Heart left ventricle (tissue), 16 donors: Measurements from ENCODE around the gene SVEP1. TPM values are rescaled to one million over a fixed set of nuclear protein-coding genes. Genes with fewer than 3 reads are reported as not detected.
"Not testable (repeated sequence)": the region's sequence is repeated elsewhere in the genome, so short reads cannot be mapped to it uniquely, and the experiment has no call there.

Experiments
- ATAC-seq, 4 donors: fragments of 200-7000 bp; cut with Tn5 transposase; one replicate each; pipeline ENCODE4 v1.9.1; 2020 to 2022; ENCODE audit warnings: moderate library complexity in 4 of 4, mild to moderate bottlenecking in 3 of 4, moderate number of reproducible peaks in 1 of 4
- DNase-seq, 5 donors: peaks; one replicate each; pipeline ENCODE4 v3.0.0-alpha.2; 2020
- H3K27ac ChIP-seq, 12 donors: fragments of 200-600 bp; sonication (generic) in 4 of 12; one replicate each; pipeline versions ENCODE4 v1.5.0 to v1.8.0; 2016 to 2022; ENCODE audit warnings: mild to moderate bottlenecking in 2 of 12
- H3K27me3 ChIP-seq, 9 donors: fragments of 200-600 bp; sonication (generic) in 2 of 9; one replicate each; pipeline versions ENCODE4 v1.5.1 to v1.8.0; 2016 to 2022; ENCODE audit warnings: mild to moderate bottlenecking in 3 of 9
- H3K36me3 ChIP-seq, 9 donors: fragments of 200-600 bp; sonication (generic) in 2 of 9; one replicate each; pipeline versions ENCODE4 v1.5.0 to v1.8.0; 2018 to 2022; ENCODE audit warnings: mild to moderate bottlenecking in 2 of 9
- H3K4me1 ChIP-seq, 12 donors: fragments of 200-600 bp; sonication (generic) in 4 of 12; one replicate each; pipeline versions ENCODE4 v1.5.0 to v1.8.0; 2016 to 2022; ENCODE audit warnings: mild to moderate bottlenecking in 3 of 12
- H3K4me3 ChIP-seq, 12 donors: fragments of 200-600 bp; sonication (generic) in 4 of 12; one replicate each; pipeline versions ENCODE4 v1.5.0 to v1.8.0; 2017 to 2022; ENCODE audit warnings: mild to moderate bottlenecking in 9 of 12, moderate library complexity in 4 of 12
- H3K9me3 ChIP-seq, 12 donors: fragments of 200-600 bp; sonication (generic) in 4 of 12; one replicate each; pipeline versions ENCODE4 v1.5.0 to v1.8.0; 2016 to 2022; ENCODE audit warnings: mild to moderate bottlenecking in 1 of 12
- CTCF ChIP-seq, 12 donors: fragments of 200-600 bp; sonication (generic) in 4 of 12; IDR thresholded peaks; one replicate each; pipeline versions ENCODE4 v1.5.0 to v1.8.0; 2018 to 2022; ENCODE audit warnings: antibody characterized with exemption in 12 of 12, mild to moderate bottlenecking in 5 of 12
- POLR2A ChIP-seq, 2 donors: fragments of 450-650 bp; IDR thresholded peaks; one replicate each; pipeline ENCODE4 v1.6.1; 2017; ENCODE audit warnings: antibody characterized with exemption in 2 of 2, mild to moderate bottlenecking in 2 of 2, moderate library complexity in 2 of 2
- WGBS, 4 donors: extraction: QIAGEN DNeasy Blood & Tissue Kit in 2 of 4; methylation state at CpG; one replicate each; pipeline versions ENCODE4 v1.1.5 to v1.1.7; 2013 to 2018; 5-methylcytosine and 5-hydroxymethylcytosine counted together
- intact Hi-C, 10 donors: fragments of 100-400 bp; cut with DNase I; formaldehyde crosslinking; loops; one replicate each; pipeline versions ENCODE4 v1.11.1 to v1.14.2; 2022
- polyA plus RNA-seq, 2 donors: library from polyadenylated mRNA; stranded (reverse); fragments of 200-250 nt; gene quantifications; one replicate each; pipeline ENCODE4 v1.2.3, GENCODE V29; 2013
- total RNA-seq, 9 donors: library from RNA; depleted of rRNA in 2 of 9; stranded (reverse); fragments of >200 nt in 2 of 9; fragmentation: NEBNext Ultra II Directional in 3 of 9; extraction: Animal tissue kit (Norgen Biotek cat#: 25700) in 3 of 9; gene quantifications; one replicate each; pipeline versions ENCODE4 v1.1.0 to v1.2.4, GENCODE V29; 2016 to 2023
- donor health status: ischemic (EF 13 %, LVEDD 7.1; RV severe dilation, severe dysfunction).
- donor health status: healthy with polysubstance abuse.
- donor health status: DM: no; HTN: yes; CAD: no.
- donor health status: DM: no; HTN: no; CAD: no.
- donor health status: ischemic (EF 25% LVEDD 6.9; RV normal size, moderate dysfunction).
- donor health status: ischemic (EF 25% LVEDD 5.7; RV mildly dilated, moderate dysfunction).
- donor health status: healthy.
- donor health status: DM: yes; HTN: yes; CAD: no.
- donor health status: ischemic (EF 35%, LVEDD 5.7; RV mildly dilated, moderate dysfunction).
- donor health status: nonischemic (EF 11% LVEDD 7.7; RV severe dilation, severe dysfunction).
- donor health status: DM: yes; HTN: yes; CAD: no.
- donor health status: PGD.
- donor health status: ischemic (EF 29% LVEDD 5.4; RV normal size, mild dysfunction).
- donor health status: nonischemic (EF 23%, LVEDD 6.1; RV moderate dilation, normal function).

Gene SVEP1
- total and polyA plus RNA-seq, 11 donors = 0.50 to 34.4 (median 7.5) TPM

- DNase-seq = no peak
- H3K27ac ChIP-seq = no peak overlapping the region
- peaks cover 0 to 43% (median 0%) of the 10 kb centered on the region in 9 donors for H3K36me3 ChIP-seq
- H3K4me3 ChIP-seq = no peak overlapping the region
- WGBS, 4 donors = 33 to 45% (median 41%) methylated on average over 6 of the region's 6 CpGs
- ATAC-seq = no peak
- TF ChIP-seq POLR2A (IDR thresholded peaks at IDR 0.05) (no peak), CTCF (IDR thresholded peaks at IDR 0.05) (no peak)
- peaks cover 0 to 21% (median 0%) of the 10 kb centered on the region in 9 donors for H3K27me3 ChIP-seq
- H3K4me1 ChIP-seq = no peaks in the 10 kb centered on the region
- H3K9me3 ChIP-seq = no peaks in the 10 kb centered on the region
- intact Hi-C loops = no loop called here
These were observed 208.0 kb downstream of the SVEP1 start for GRCh38 chr9:110371411-110372007.

- ATAC-seq (no peak), DNase-seq (no peak)
- TF ChIP-seq POLR2A (IDR thresholded peaks at IDR 0.05) (no peak), CTCF (IDR thresholded peaks at IDR 0.05) (no peak)
- Histone ChIP-seq H3K4me3 (no peak overlapping the region), H3K36me3 (peaks cover 0 to 34% (median 0%) of the 10 kb centered on the region in 9 donors), H3K4me1 (no peaks in the 10 kb centered on the region), H3K9me3 (no peaks in the 10 kb centered on the region), H3K27ac (no peak overlapping the region), H3K27me3 (peaks cover 0 to 21% (median 0%) of the 10 kb centered on the region in 9 donors)
- WGBS, 4 donors = 44 to 61% (median 55%) methylated on average over 3 of the region's 3 CpGs
- intact Hi-C loops = no loop called here
These were observed 209.2 kb downstream of the SVEP1 start for GRCh38 chr9:110370315-110370714.

- intact Hi-C loops = no loop called here
- WGBS, 4 donors = 85 to 88% (median 88%) methylated on average over 2 of the region's 2 CpGs
- H3K9me3 ChIP-seq = peaks cover 0 to 7% (median 0%) of the 10 kb centered on the region in 12 donors
- ATAC-seq = no peak
- H3K27ac ChIP-seq = no peak overlapping the region
- DNase-seq = no peak
- no peak overlapping the region for H3K4me3 ChIP-seq
- no peaks in the 10 kb centered on the region for H3K27me3 ChIP-seq
- no peaks in the 10 kb centered on the region for H3K4me1 ChIP-seq
- no peak for TF ChIP-seq POLR2A (IDR thresholded peaks at IDR 0.05)
- no peak for TF ChIP-seq CTCF (IDR thresholded peaks at IDR 0.05)
- H3K36me3 ChIP-seq = peaks cover 0 to 13% (median 0%) of the 10 kb centered on the region in 9 donors
These were observed 215.1 kb downstream of the SVEP1 start for GRCh38 chr9:110364451-110364850.

GRCh38 chr9:110358992-110359391 lies 220.5 kb downstream of the SVEP1 start:
- H3K36me3 ChIP-seq, intact Hi-C loops, H3K27me3 ChIP-seq, H3K4me1 ChIP-seq, H3K27ac ChIP-seq, H3K4me3 ChIP-seq, H3K9me3 ChIP-seq, DNase-seq, ATAC-seq: not testable (repeated sequence)
- WGBS, 4 donors = 100% methylated on average over 1 to 2 of the region's 2 CpGs; no CpG with 5 or more reads in 2 of the 4 donors

- no peak overlapping the region for H3K27ac ChIP-seq
- TF ChIP-seq CTCF (IDR thresholded peaks at IDR 0.05) = no peak
- no peak for TF ChIP-seq POLR2A (IDR thresholded peaks at IDR 0.05)
- intact Hi-C loops = no loop called here
- no peak overlapping the region for H3K4me3 ChIP-seq
- ATAC-seq = no peak
- no peaks in the 10 kb centered on the region for H3K27me3 ChIP-seq
- no peak for DNase-seq
- H3K36me3 ChIP-seq = no peaks in the 10 kb centered on the region
- H3K9me3 ChIP-seq = peaks cover 0 to 7% (median 0%) of the 10 kb centered on the region in 12 donors
- H3K4me1 ChIP-seq = peaks cover 0 to 3% (median 0%) of the 10 kb centered on the region in 12 donors
- 75 to 90% (median 84%) methylated on average over 2 of the region's 2 CpGs for WGBS, 4 donors
These were observed 222.0 kb downstream of the SVEP1 start for GRCh38 chr9:110357505-110357904.
